GM21786 (cell line): ENCODE data around the gene PLEKHD1.
A peak's percentile ranks its signal among the peaks of the same experiment; 100 is the strongest.
"Not testable (repeated sequence)": the region's sequence is repeated elsewhere in the genome, so short reads cannot be mapped to it uniquely, and the experiment has no call there.

Experiments used
- ATAC-seq: cut with Tn5 transposase; IDR thresholded peaks from one replicate; pipeline ENCODE4 v1.9.1; 2021; ENCODE audit not compliant: unreplicated experiment

PLEKHD1 gene

DNA sequence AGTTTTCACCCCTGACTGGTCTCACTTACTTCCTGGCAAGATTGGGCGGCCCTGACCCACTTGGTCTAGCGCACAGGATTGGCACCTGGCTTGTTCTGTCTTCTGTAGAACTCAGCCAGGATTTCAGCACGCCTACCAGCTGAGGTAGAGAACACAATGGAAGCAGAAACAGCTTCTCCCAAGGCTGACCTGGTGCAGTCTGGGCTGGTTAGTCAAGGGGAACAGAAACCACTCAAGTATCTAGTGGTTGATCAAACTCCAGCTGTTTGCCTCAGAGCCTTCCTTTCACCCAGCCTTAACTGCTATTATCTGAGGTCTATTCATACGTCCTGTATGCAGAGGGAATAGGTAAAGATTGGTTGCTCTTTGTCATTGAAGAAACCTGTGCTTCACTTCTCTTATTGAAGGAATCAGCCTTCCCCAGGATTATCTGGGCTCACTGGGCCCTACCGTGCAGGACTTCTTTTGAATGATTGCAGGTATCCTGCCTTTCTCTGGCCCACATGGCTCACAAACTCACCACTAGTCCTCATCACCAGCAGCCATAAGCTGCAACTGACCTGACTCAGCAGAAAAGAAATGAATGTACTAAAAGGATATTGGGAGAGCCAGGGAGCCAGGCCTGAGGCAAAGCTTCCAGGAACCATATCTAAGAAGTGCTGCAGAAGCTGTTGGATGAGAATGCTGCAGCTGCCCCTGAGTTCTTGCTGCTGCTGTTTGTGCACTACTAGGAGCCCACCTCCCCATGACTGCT is 2.5 kb upstream of the PLEKHD1 start:
- ATAC-seq = peak; percentile 96

DNA sequence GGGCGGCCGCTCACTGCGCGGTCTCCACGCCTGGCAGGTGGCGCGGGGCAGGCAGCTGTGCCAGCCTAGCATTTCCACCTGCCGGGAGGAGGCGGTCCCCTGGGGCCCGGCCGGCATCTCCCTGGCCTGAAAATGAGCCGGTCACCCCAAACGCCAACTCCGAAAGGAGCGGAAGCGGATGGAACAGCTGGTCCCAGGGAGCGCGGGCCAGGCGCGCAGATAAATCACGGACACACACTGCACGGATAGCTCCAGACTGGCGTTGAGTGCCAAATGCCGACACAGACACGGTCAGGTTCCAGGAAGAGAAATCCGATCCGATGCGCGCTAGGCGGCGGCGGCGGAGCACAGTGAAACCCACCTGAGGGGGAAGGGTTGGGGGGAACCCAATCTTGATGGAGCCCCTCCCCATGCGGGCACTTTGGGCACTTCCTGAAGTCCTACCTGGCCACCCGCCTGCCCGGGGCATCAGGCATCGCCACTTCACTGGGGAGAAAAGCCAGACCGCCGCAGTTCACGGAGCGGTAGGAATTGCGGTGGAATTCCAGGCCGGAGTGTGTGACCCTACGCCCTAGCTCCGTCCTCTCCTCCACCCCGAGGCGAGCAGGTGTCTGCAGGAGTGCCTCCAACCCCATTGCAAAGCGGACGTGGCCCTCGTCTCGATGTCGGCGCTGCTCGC is 624 bp upstream of the PLEKHD1 start:
- no peak for ATAC-seq

DNA sequence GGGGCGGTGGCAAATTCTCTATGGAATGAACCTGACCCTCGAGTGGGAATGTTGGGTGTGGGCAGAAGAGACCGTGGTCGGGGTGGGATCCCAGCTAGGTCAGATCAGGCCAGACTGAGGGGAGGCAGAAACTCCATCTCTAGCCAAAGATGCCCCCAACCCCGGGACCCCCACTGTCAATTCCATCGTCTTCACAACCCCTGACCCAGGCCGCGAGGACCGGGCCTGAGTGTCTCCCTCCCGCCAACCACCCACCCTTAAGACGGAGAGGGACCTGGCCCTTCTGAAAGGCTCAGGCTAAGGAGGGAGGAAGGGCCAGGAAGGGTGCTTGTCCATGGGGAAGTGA is 760 bp downstream of the PLEKHD1 start:
- no peak for ATAC-seq

DNA sequence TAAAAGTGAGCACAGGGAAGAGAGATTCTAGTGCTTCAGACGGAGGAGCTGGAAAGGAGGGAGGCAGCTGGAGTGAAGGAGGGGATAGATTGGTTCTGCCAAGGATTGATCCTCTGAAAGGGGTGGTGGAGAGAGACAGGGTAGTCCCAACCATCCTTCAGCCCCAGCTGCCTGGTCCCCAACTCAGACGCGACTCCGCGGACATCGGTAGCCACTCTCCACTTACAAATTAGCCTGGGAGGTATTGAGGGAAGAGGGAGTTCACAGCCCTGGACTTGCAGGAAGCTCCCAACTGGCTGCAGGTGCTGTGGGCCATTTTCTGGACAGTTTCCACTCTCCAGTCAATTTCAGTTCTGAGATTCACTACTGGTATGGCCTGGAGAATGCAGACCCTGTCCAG is 1.2 kb downstream of the PLEKHD1 start:
- ATAC-seq = no peak

DNA sequence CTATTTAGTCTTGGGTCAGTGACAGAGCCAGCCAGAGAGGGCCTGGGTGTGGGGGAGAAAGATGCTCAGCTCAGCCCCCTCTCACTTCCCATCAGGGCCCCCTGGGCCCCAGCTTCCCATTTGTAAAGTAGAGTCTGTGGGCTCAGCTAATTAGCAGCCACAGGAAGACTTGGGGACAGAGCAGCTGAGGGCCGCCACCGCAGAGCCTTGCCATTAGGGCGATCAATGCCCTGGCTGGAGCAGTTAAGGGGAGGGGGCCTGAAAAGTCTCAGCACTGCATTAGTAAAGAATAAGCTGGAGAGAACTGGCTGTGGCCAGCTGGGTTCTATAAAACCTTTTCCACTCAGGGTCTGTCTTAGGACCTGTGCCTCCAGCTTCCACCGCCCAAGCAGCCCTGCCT is 2.7 kb downstream of the PLEKHD1 start:
- ATAC-seq = no peak

DNA sequence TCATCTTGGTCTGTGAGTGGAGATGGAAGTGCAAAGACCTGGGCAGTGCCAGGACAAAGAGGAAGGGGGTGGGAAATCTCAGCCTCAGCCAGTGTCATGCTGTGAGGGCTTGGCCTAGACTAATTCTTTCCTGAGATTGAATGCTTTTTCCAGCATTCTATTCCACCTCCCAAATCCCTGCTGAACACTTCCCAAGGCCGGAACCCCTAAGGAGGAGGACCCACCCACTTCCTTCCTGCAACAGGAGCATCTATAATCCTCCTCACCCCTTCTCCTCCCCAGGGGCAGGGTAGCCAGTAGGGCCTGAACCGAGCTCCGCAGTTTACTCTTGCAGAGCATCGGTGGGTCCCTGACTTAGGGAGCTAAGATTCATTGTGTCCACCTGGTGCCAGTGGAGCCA is 3.2 kb downstream of the PLEKHD1 start:
- ATAC-seq = no peak

DNA sequence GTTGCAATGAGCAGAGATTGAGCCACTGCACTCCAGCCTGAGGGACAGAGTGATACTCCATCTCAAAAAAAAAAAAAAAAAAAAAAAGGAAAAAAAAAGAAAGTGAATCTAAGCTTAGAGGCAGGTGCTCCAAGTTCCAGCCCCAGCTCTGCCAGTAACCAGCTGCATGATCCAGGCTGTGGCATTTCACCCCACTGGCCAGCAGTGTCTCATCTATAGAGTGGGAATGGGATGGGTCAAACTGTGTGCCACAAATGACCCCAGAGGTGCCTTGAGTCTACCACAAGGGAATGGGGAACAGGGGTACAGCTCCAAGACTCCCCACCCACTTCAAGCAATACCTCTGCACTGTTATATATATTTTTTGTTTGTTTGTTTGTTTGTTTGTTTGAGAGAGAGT is 5.0 kb downstream of the PLEKHD1 start:
- no peak for ATAC-seq

DNA sequence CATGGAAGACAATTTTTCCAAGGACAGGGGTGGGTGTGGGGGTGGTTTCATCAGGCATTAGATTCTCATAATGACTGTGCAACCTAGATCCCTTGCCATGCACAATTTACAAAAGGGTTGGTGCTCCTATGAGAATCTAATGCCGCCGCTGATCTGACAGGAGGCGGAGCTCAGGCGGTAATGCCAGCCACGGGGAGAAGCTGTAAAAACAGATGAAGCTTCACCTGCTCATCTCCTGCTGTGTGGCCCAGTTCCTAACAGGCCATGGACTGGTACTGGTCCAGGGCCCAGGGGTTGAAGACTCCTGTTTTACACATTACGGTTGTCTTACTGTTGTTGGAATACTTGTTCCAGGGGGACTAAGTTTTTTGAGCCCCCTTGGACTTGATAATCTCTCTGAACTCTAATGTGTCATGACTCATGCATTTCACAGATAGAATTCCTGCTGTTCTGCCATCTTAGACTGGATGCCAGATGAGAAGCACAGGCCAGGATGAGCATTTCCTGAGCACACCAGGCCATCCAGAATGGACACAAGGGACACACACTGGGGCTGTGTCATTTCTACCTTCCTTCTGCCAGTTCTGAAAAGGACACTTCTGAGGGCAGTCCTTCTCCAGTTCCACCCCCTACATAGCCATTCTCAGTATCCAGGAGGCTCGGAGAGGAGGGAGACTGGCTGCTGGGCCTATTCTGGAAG is 5.8 kb downstream of the PLEKHD1 start:
- ATAC-seq = no peak

DNA sequence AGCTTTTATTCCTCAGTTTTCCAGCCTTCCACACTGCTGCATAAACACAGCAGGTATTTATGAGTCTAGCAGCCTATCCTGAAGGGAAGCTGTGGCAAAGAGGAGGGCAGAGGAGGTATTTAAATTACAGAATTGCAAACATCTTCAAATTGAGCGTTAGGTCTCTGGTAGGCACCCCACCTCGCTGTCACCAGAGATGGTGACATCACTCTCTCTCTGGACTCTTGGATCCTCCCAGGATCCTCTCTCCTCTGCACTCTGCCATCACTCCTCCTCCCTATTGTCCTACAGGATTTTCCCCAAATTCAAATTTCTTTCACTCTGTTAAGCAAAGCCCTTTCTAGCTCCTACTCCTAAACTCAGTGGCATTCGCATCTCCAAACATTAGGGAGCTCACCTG is 6.7 kb downstream of the PLEKHD1 start:
- ATAC-seq = no peak

DNA sequence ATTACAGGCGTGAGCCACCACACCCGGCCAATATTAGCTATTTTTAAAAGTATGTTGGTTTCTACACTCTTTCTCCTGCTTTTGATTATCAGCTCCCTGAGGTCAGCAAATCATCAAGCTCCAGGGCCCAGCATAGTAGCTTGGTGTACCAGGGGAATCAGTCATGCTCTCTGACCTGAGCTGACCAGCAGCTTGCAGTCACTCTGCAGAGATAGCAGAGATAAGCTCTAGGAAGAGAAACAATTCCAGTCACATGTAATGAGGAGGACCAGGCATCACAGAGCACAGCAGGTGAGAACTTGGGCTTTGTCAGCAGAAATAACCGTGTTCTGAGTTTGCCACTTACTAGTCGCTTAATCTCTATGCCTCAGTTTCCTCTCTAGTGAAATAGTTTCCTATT is 8.5 kb downstream of the PLEKHD1 start:
- ATAC-seq = no peak

DNA sequence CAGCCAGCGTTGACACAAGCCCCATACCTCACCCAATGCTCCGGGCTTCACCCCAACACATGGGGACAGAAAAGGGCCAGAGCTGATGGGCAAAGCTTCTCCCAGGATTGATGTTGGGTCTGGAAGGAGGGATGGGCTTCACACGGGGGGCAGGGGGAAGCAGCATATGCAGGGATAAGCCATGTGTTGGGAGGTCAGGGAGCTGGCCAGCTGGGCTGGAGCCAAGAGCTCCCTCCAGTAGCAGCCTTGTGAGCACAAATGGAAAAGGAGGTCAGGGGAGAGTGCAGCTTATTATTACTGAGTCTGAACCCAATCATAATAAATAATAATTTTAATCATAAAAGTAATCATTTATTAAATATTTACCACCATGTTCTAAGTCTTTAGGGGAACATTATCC is 9.3 kb downstream of the PLEKHD1 start:
- no peak for ATAC-seq

DNA sequence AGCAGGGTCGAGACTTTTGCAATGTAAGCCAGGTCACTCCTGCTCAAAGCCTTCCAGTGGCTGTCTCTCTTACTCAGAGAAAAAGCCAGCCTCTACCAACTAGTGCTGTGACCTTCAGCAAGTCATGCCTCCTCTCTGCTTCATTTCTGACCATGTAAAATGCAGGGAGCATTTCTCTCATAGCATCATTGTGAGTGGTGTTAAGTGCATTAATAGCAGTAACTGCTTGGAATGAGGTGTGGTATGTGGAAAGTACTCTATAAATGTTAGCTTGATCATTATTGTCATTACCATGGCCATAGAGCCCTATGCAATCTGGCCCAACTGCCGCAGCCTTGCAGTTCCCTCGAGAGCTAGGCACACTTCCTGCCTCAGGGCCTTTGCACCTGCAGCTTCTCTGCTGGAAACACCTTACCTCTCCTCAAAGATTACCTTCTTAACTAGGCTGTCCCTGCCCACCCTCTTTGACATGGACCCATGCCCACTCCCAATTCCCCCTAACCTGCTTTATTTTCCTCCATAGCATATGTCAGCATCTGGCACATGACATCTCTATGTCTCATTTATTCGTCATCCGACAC is 10.9 kb downstream of the PLEKHD1 start:
- ATAC-seq = no peak

DNA sequence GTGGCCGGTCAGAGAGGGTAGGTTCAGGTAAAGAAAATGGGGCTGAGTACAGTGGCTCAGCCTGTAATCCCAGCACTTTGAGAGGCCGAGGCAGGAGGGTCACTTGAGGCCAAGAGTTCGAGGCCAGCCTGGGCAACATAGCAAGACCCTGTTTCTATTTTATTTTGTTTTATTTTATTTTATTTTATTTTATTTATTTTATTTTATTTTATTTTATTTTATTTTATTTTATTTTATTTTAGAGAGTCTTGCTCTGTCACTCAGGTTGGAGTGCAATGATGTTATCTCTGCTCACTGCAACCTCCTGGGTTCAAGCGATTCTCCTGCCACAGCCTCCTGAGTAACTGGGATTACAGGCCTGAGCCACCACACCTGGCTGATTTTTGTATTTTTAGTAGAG is 13.3 kb downstream of the PLEKHD1 start:
- not testable (repeated sequence) for ATAC-seq

DNA sequence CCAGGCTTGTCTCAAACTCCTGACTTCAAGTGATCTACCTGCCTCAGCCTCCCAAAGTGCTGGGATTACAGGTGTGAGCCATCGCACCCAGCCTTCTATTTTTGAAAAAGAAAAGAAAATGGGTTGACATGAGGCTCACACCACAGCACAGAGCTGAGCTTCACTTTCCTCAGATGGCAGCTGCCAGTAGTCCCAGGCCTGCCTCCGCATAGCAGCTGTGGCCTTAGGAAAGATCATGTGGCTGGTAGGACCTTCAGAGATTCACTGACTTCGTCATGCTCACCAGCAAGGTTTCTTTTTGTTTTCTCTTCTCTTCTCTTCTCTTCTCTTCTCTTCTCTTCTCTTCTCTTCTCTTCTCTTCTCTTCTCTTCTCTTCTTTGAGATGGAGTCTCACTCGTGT is 13.8 kb downstream of the PLEKHD1 start:
- ATAC-seq = not testable (repeated sequence)

DNA sequence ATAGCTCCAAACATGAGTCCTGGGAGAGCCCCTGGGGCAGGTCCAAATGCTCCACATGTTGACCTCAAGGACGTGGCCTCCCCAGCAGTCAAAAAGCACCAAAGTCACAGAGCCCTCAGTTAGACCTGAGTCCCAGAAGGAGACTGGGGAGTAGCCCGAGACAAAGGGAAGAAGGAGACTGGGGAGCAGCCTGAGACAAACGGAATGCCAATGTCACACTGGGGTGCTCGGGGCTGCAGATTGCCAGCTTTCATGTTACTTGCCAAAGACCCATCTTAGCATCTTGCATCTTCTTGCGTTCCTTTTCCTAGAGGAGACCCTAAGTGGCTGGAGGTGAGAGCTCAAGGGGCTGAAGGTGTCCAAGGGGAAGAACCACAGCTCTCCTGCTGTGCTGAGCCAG is 14.9 kb downstream of the PLEKHD1 start:
- no peak for ATAC-seq

DNA sequence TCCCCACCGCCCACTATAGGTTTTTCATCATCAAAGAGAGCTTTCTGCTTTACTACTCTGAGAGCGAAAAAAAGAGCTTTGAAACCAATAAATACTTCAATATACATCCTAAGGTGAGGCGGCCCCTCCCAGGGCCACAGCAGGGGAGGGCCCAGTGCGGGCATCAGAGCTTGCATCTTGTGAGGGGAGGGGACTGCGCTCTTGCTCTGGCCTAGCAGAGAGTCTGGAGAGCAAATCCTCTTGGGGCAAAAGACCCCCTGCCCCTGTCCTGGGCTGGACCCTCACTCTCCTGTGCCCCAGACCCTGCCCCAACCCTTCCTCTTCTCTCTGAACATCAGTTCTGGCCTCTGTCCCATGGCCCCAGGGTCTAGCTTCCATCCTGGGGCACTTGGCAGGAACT is 15.6 kb downstream of the PLEKHD1 start:
- ATAC-seq = no peak

DNA sequence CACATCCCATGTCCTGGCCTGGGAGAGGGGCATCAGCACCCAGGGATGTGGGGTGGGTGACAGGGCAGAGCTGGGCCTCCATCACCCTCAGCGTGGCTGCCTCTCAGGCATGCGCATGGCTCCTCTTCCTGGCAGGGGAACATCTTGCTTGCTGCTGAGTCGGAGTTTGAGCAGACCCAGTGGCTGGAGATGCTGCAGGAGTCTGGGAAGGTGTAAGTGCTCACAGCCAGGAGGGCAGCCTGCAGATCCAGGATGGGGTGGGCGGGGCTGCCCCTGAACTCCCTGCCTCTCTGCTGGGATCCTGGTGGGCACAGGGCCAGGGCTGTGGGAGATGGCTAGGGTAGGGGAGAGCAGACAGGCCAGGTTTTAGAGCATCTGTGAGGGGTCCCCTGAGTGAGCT is 16.2 kb downstream of the PLEKHD1 start:
- ATAC-seq = no peak

DNA sequence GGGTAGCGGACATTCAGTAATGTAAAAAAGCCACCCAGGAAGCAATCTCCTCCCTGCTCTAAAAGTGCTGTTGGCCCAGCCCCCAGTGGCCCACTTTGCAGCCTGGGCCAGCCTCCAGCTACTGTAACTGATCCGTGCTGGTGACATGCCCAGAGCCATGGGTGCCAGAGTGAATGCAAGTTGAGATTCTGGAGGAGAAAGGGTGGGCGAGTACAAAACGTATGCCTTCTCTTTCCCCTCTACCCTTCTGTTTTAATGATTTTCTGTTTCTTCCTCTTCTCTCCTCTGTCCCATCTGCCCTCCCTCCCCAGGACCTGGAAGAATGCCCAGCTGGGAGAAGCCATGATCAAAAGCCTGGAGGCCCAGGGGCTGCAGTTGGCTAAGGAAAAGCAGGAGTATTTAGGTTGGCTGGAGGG is 16.9 kb downstream of the PLEKHD1 start:
- ATAC-seq = no peak

DNA sequence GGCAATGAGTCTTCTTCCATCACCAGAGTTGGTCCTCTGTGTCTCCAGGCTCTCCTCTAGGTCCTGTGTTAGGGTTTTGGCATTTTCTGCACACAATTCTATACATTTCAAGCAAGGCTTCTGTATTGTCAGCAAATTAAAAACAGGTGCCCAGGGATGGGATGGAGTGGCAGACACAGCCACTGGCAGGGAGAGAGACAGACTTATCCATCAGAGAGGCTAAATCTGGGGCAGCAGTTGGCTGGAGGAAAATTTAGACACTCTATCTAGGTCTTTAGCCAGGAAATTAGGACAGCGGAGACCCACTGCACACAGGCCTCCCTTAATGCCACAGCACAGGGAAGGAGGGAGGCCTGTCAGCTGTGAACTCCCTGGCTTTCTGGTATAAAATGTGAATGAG is 20.2 kb downstream of the PLEKHD1 start:
- no peak for ATAC-seq

DNA sequence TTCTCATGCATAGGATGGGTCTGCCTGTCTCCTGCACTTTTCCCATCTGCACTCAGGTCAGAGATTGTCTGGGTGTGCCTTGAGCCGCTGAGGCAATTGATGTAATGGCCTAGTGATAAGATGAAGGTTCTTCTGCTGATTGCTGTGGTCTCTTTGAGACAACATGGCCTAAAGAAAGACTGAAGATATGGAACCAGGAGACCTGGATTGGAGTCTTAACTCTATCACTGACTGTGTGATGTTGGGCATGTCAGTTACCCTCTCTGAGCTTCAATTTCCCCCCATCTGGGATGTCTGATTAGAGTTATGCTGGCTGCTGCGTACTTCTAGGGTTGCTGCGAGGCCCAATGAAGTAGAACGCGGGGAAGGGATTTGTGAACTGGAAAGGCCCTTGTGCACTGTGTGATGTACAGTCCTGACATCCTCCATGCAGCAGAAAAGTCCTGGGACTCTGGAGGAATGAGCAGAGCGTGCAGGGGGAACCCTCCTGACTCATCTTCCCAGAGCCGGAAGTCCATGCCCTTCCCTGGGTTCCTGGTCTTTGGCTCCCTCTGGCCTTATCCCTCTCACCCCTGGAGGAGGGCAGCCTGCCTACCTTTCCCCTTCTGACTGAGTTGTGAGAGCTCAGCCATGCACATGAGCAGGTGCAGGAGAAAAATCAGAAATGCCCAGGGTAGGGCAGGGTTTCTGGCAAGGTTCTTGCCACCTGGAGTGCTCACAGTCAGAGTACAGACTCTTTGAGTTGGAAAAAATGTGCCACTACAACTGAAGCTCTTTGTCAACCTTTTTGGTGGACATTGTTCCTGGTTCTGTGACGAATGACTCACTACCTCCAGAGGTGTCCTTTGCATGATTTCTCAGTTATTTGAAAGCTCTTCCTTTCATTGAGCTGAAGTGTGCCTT is 21.1 kb downstream of the PLEKHD1 start:
- ATAC-seq = no peak

DNA sequence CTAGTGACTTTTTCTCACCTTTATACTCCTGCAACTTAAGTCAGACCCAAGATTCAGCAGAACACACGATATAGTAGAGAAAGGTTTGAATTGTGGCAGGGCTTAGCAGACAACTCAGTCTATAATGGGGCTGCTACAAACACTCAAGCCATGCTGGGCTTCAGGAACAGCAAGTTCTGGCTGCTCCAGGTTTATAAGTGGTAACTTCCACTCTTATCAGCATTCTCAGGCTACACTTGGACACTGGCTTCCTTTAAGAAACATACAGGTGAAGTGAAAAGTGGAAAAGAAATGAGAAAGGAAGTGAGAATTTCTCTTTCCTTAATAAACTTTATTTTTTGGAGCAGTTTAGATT is 21.7 kb downstream of the PLEKHD1 start:
- no peak for ATAC-seq
